ENCODE data around the gene MT1E.
"Not testable (repeated sequence)": the region's sequence is repeated elsewhere in the genome, so short reads cannot be mapped to it uniquely, and the experiment has no call there.

The MT1E gene

GRCh38 chr16:56607109-56607618, 18.4 kb upstream of the MT1E start:
- DNase-seq: no peak

- no peak for DNase-seq
Measured at GRCh38 chr16:56607675-56608042, 17.9 kb upstream of the MT1E start.

- peak; percentile 85 for DNase-seq
Measured at GRCh38 chr16:56608043-56608875, 17.3 kb upstream of the MT1E start, which contains the start of gene MT2A. Gene MT2A (plus strand): TSS chr16:56608584. CDS start chr16:56608656, 72 bp downstream.

DNA sequence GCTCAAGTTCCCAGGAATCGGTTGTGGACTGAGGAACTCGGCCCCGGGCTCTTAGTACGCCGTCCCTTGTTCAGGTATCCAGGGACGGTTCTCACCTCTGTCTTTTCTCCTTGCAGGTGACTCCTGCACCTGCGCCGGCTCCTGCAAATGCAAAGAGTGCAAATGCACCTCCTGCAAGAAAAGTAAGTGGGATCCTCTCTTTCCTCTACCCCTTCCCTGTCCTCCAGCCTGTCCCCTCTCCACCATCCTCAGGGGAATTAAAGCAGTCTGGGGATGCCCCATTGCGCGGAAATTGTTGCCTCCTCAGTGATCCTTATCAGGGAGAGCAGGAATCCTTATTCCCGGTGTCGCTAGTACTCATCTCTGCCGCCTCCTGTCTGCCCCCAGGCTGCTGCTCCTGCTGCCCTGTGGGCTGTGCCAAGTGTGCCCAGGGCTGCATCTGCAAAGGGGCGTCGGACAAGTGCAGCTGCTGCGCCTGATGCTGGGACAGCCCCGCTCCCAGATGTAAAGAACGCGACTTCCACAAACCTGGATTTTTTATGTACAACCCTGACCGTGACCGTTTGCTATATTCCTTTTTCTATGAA, 16.6 kb upstream of the MT1E start:
- DNase-seq: no peak

- DNase-seq: peak; percentile 28
Measured at GRCh38 chr16:56609463-56609921, 16.1 kb upstream of the MT1E start.

DNA sequence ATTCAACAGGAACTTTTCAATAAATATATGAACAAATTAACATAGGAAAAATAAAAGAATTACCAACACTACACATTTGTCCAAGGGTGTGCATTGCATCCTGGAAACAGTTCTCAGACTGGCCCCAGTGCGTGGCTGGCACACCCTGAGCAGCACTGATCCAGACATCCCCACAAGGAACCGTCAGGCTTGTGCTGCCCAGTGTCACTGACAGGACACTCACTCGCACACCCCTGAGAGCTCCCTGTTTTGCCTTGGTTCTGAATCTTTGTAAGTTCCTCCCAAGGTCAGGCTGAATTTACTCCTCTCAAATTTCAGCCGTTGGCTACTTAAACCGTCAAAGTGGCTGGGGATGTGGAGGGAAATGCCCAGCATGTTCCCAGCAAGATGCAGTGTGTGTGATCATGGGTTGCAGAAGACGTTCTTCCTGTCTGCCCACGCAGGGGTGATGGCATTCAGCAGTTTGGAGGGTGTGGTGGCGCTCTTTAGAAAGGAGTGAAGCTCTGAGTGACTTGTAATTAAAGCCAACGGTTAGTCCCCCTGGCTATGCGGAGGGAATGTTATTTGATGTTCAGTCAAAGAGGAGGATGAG, 15.5 kb upstream of the MT1E start:
- peak; percentile 7 for DNase-seq

DNA sequence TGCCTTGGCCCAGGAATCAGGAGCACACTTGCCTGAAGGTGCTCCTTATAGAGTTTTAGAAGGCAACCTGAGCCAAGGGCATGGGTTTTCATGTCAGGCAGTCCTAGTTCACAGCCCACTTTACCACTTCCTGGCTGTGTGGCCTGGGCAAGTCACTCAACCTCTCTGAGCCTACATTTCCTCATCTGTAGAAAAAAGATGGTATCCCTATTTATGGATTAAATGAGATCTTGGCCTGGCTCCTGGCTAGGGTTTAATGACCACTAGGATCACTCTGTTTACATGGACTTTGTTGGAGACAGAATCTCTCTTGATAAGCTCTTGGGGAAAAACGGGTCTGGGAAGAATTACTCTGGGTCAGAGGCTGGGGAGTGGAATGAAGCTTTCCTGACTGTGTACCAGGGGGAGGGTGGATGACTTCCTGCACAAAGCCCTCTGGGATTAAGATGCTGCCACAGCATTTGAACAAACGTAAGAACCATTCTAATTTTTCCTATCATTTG, 14.9 kb upstream of the MT1E start:
- no peak for DNase-seq

DNA sequence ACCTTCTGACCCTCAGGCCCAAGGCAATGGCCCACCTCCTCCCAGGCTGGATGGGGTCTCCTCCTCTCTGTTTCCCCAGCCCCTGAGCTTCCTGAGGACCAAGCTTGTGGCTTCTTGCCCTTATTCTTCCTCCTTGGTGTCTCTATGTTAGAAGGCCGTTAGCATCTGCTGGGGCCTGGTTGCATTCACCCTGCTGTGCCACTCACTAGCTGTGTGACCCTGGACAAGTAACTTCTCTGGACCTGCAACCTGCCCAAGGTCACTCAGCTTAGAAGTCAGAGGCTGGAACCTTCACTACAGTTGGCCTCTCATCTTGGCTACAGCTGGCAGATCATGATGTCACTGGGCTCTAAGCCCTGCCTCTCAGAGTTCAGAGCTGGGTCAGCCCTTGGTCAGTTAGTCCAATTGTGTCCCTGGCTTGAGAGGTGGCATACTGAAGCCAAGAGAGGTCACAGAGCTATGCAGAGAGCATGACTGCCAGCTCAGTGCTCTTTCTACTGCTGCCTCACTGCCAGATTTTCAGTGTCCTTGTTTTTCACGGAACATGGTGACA, 14.2 kb upstream of the MT1E start:
- DNase-seq: no peak

GRCh38 chr16:56613706-56614105, 11.9 kb upstream of the MT1E start:
- DNase-seq: no peak

DNA sequence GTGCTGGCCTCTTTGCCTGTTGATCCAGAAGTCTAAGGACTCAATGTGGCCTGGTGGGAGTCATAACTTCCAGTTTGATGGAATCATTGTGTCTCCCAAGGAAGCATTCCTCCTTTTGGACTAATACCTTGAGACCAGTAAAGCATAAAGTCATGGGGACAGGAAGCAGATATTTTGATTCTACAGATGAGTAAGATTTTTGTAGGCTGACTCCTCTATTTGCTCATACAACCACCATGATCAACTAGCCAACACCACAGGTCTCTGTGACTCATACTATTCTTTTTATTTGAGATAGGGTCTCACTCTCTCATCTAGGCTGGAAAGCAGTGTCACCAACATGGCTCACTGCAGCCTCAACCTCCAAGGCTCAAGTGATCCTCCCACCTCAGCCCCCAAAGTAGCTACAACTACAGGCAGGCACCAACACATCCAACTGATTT, 11.0 kb upstream of the MT1E start:
- DNase-seq: no peak

DNA sequence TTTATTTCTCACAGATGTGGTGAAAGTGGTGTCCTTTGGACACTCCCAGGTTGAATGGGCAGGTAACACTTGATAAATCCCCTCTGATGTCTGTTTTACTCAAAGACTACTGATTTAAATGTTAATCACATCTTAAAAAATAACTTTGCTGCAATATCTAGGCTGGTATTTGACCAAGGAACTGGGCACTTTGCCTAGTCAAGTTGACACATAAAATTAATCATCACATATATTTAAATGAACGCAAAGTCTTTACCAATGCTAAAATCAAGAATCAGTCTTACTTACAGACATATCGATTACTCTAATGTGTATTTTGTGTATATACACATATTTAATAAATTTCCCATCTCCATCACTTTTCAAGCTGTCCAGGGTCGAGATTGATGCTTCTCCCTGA, 10.2 kb upstream of the MT1E start:
- DNase-seq: no peak

DNA sequence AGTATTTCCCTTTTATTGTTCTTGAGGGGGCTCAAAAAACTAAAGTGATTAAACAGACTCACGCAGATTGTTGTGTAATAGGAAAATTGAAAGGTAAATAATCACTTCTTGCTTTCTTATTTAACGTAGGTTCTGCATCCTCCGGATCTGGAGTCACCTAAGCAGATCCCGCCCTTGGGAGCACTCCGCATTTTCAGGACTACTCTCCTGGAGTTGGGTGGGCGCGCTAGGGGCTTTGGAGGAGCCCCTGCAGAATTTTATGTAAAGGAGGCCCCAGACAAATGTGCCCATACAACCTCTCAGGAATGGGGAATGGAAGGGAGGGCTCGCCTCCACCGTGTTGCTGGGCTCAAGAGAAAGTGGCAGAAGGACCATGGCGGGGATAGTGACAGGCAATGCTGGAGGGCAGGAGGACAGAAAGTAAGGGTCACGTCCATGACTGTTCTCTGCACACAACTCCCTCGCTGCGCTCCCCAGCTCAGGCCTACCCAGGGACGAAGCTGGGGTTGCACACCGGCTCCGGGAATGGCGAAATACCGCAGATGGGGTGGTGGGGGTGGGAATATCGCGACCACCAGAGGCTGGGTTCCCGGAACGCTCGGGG, 8.9 kb upstream of the MT1E start:
- no peak for DNase-seq

DNA sequence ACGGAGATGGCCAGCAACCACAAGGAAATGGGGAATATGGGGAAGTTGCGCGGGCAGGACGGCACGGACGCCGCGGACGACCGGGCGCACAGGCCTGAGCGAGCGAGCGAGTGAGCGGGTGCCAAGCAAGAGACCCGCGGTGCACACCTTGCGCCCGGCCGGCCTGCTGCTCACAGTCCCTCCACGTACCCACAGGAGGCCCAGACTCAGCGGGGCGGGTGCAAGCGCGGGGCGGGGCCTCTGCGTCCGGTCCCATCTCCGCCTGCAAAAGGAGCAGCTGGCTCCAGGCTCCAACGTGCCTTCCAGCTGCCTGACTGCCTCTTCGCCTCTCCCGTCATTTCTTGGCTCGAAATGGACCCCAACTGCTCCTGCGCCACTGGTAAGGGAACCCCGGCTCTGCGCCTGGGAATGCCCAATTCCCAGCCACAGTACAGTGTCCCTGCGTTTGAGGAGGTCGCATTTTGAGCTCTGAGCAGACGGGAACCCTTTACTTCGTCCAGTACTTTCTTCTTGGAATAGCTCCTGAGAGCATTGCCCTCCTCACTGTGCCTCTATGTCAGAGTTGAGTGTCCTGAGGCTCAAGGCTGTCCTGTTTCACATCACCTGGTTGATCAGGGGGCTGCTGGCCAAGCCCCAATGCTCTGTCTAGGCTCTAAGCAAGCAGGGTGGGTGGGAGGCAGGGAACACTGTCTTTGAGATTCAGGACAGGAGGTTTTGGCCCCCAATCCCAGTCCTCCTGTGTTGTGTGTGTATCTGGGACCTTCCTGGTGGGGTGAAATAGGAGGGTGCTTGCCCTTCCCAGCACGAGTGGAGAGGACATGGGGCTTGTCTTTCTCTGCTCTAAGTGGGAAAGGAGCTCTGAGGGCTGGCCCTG, 8.1 kb upstream of the MT1E start:
- no peak for DNase-seq

DNA sequence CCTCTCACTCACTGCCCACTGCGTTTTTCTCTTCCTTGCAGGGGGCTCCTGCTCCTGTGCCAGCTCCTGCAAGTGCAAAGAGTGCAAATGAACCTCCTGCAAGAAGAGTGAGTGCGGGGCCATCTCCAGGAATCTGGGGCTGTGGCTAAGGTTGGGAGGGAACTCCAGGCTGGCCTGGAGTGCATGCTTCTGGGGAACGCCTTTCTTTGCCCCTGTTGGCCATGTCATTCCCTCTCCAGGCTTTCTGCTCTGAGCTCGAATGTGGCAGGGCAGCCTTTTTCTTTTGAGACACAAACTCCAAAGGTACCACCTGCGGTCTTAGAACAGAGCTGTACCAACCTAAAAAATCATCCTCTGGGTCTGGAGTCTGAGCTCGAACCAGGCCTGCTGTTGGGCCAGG, 7.4 kb upstream of the MT1E start:
- no peak for DNase-seq

- no peak for DNase-seq
Measured at GRCh38 chr16:56620339-56620897, 5.2 kb upstream of the MT1E start.

DNA sequence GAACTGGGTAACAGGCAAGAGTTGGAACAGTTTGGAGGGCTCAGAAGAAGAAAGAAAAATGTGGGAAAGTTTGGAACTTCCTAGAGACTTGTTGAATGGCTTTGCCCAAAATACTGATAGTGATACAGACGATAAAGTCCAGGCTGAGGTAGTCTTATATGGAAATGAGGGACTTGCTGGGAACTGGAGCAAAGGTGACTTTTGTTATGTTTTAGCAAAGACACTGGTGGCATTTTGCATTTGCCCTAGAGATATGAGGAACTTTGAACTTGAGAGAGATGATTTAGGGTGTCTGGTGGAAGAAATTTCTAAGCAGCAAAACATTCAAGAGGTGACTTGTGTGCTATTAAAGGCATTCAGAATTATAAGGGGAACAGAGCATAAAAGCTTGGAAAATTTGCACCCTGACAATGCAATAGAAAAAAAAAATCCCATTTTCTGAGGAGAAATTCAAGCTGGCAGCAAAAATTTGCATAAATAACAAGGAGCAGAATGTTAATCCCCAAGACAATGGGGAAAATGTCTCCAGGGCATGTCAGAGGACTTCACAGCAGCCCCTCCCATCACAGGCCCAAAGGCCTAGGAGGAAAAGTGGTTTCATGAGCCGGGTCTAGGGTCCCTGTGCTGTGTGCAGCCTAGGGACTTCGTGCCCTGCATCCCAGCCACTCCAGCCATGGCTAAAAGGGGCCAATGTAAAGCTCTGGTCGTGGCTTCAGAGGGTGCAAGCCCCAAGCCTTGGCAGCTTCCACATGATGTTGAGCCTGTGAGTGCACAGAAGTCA, 3.7 kb upstream of the MT1E start:
- DNase-seq: not testable (repeated sequence)

DNA sequence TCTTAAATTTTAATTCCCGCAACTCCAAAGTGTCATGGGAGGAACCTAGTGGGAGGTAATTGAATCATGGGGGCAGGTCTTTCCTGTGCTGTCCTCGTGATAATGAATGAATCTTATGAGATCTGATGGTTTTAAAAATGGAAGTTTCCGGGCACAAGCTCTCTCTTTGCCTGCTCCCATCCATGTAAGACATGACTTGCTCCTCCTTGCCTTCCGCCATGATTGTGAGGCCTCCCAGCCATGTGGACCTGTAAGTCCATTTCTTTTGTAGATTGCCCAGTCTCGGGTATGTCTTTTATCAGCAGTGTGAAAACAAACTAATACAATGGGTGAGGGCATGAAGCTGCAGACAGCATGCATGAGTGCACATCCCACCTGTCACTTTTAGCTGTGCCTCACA, 2.4 kb upstream of the MT1E start:
- DNase-seq: not testable (repeated sequence)

- no peak for DNase-seq
Measured at GRCh38 chr16:56623637-56624036, 1.9 kb upstream of the MT1E start.

GRCh38 chr16:56625943-56626654, 518 bp downstream of the MT1E start:
- DNase-seq: no peak

DNA sequence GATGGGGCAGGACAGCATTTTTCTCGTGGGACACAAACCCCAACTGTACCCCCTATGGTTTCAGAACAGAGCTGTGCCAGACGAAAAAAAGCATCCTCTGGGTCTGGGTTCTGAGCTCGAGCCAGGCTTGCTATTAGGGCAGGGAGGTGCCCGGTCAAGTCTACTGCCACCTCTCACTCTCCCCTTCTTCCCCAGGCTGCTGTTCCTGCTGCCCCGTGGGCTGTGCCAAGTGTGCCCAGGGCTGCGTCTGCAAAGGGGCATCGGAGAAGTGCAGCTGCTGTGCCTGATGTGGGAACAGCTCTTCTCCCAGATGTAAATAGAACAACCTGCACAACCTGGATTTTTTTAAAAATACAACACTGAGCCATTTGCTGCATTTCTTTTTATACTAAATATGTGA, 1.1 kb downstream of the MT1E start:
- no peak for DNase-seq

Measured in COR-L47 (cell line).